WERI-Rb-1 (cell line): ENCODE data around the gene SAMD8.
"Not testable (repeated sequence)": the region's sequence is repeated elsewhere in the genome, so short reads cannot be mapped to it uniquely, and the experiment has no call there.

Experiments used
- DNase-seq: peaks from one replicate; pipeline ENCODE4 v3.0.0-alpha.2; 2020
- H3K27ac ChIP-seq: fragments of 250-450 bp; sonication (Bioruptor Pico); 2 replicates; pipeline ENCODE4 v1.5.1; 2020; ENCODE audit warnings: mild to moderate bottlenecking, moderate library complexity
- H3K27me3 ChIP-seq: fragments of 250-450 bp; sonication (Bioruptor Pico); 2 replicates; pipeline ENCODE4 v1.5.1; 2021; ENCODE audit warnings: mild to moderate bottlenecking, low read depth, moderate library complexity; ENCODE audit not compliant: insufficient read depth, severe bottlenecking
- H3K36me3 ChIP-seq: fragments of 250-450 bp; sonication (Bioruptor Pico); 2 replicates; pipeline ENCODE4 v1.5.1; 2020; ENCODE audit warnings: mild to moderate bottlenecking, moderate library complexity
- H3K4me3 ChIP-seq: 2 replicates; pipeline ENCODE4 v1.5.1; 2011; ENCODE audit warnings: low read depth, mild to moderate bottlenecking, control low read depth, low read length
- H3K9me3 ChIP-seq: fragments of 250-450 bp; sonication (Bioruptor Pico); 2 replicates; pipeline ENCODE4 v1.5.1; 2021; ENCODE audit warnings: mild to moderate bottlenecking, moderate library complexity; ENCODE audit not compliant: severe bottlenecking
- CTCF ChIP-seq: IDR thresholded peaks from 2 replicates; pipeline ENCODE4 v1.5.1; 2011; ENCODE audit warnings: low read depth, mild to moderate bottlenecking, control low read depth, inconsistent platforms, low read length

The SAMD8 gene

GRCh38 chr10:75102830-75103673, 8.4 kb upstream of the SAMD8 start:
- H3K27me3 ChIP-seq: no peaks in the 10 kb centered on the region
- no peaks in the 10 kb centered on the region for H3K36me3 ChIP-seq
- no peak overlapping the region for H3K4me3 ChIP-seq
- H3K9me3 ChIP-seq: no peaks in the 10 kb centered on the region
- DNase-seq: no peak
- no peak overlapping the region for H3K27ac ChIP-seq
- TF ChIP-seq CTCF: no peak

GRCh38 chr10:75103881-75104686, 7.4 kb upstream of the SAMD8 start:
- H3K27me3 ChIP-seq: no peaks in the 10 kb centered on the region
- DNase-seq: peak; percentile 48
- no peaks in the 10 kb centered on the region for H3K36me3 ChIP-seq
- no peak overlapping the region for H3K4me3 ChIP-seq
- TF ChIP-seq CTCF: no peak
- H3K27ac ChIP-seq: peak overlapping the region; percentile 41
- no peaks in the 10 kb centered on the region for H3K9me3 ChIP-seq

- Histone ChIP-seq H3K27ac (0 out of 2 replicates have a peak overlapping the region, but pooled peaks have one; percentile 2), H3K9me3 (no peaks in the 10 kb centered on the region), H3K4me3 (no peak overlapping the region), H3K36me3 (no peaks in the 10 kb centered on the region), H3K27me3 (no peaks in the 10 kb centered on the region)
- no peak for TF ChIP-seq CTCF
- no peak for DNase-seq
Observed at GRCh38 chr10:75104842-75105241, 6.6 kb upstream of the SAMD8 start.

GRCh38 chr10:75105576-75106197, 5.8 kb upstream of the SAMD8 start:
- Histone ChIP-seq H3K27me3 (no peaks in the 10 kb centered on the region), H3K36me3 (no peaks in the 10 kb centered on the region), H3K27ac (no peak overlapping the region), H3K4me3 (no peak overlapping the region), H3K9me3 (no peaks in the 10 kb centered on the region)
- no peak for DNase-seq
- no peak for TF ChIP-seq CTCF

GRCh38 chr10:75106242-75106641, 5.2 kb upstream of the SAMD8 start:
- Histone ChIP-seq H3K27me3 (no peaks in the 10 kb centered on the region), H3K4me3 (no peak overlapping the region)
- no peak for TF ChIP-seq CTCF

GRCh38 chr10:75106891-75107290, 4.6 kb upstream of the SAMD8 start:
- H3K27ac ChIP-seq, H3K27me3 ChIP-seq, DNase-seq, H3K4me3 ChIP-seq, H3K9me3 ChIP-seq, H3K36me3 ChIP-seq: not testable (repeated sequence)

More at GRCh38 chr10:75106242-75106641, 5.2 kb upstream of the SAMD8 start:
- H3K9me3 ChIP-seq: no peaks in the 10 kb centered on the region
- H3K36me3 ChIP-seq: no peaks in the 10 kb centered on the region
- no peak for DNase-seq
- no peak overlapping the region for H3K27ac ChIP-seq
